Omental fat pad (tissue), 4 donors: ENCODE measurements around the gene DCP1B. TPM values are rescaled to one million over a fixed set of nuclear protein-coding genes. Genes with fewer than 3 reads are reported as not detected.

ENCODE experiments used
- ATAC-seq: fragments of 150-250 bp; one replicate; pipeline ENCODE4 v1.9.1; 2016; ENCODE audit warnings: mild to moderate bottlenecking, moderate library complexity; ENCODE audit not compliant: low FRiP score
- DNase-seq: peaks from one replicate; pipeline ENCODE4 v3.0.0-alpha.2; 2019; ENCODE audit warnings: low spot score
- CTCF ChIP-seq, 3 donors: fragments of 450-650 bp; IDR thresholded peaks; one replicate each; pipeline ENCODE4 v1.5.1; 2016 to 2017; ENCODE audit warnings: antibody characterized with exemption in 3 of 3, mild to moderate bottlenecking in 3 of 3, moderate library complexity in 2 of 3
- total RNA-seq, 4 donors: library from RNA; depleted of rRNA; stranded (reverse); fragments of >200 nt; gene quantifications; one replicate each; pipeline ENCODE4 v1.1.0, GENCODE V29; 2016

DCP1B gene
- total RNA-seq, 4 donors from 2014 or later = 7.2 to 19.2 (median 9.9) TPM

GRCh38 chr12:1907652-1908611 is 96.3 kb downstream of the DCP1B start:
- DNase-seq (no peak), ATAC-seq (peak; percentile 39)
- TF ChIP-seq CTCF (IDR thresholded peaks at IDR 0.05) = no peak

- DNase-seq (no peak), ATAC-seq (no peak)
- no peak for TF ChIP-seq CTCF (IDR thresholded peaks at IDR 0.05)
Measured at GRCh38 chr12:1906579-1906978, 97.7 kb downstream of the DCP1B start.

- ATAC-seq = no peak
- no peak for DNase-seq
- no peak for TF ChIP-seq CTCF (IDR thresholded peaks at IDR 0.05)
Measured at GRCh38 chr12:1904875-1905274, 99.4 kb downstream of the DCP1B start.

- no peak for DNase-seq
- TF ChIP-seq CTCF (IDR thresholded peaks at IDR 0.05) = no peak
- no peak for ATAC-seq
Measured at GRCh38 chr12:1896964-1897363, 107.3 kb downstream of the DCP1B start.

Other genes starting within 250 kb of the DCP1B start
- gene LRTM2, start 183.9 kb downstream of the DCP1B start, total RNA-seq = not detected
- 10 to 100 TPM in 1 of 4 donors, 1 to 10 TPM in 3; 3.9 to 13.0 (median 6.8) TPM for gene CACNA2D4, start 85.8 kb downstream of the DCP1B start, total RNA-seq
- gene CACNA1C, start 48.5 kb upstream of the DCP1B start, total RNA-seq = 10 to 100 TPM in 1 of 4 donors, 1 to 10 TPM in 3; 3.8 to 13.6 (median 5.7) TPM